HEK293 (cell line): Measurements from ENCODE around the gene PSMC2.
A peak's percentile ranks its signal among the peaks of the same experiment; 100 is the strongest.

Experiments used
- CTCF ChIA-PET: fragments of 350-600 bp; formaldehyde crosslinking; extraction: SDS; loops from one replicate; lab custom pipeline; 2021; ENCODE audit warnings: antibody characterized with exemption; lab: Yijun Ruan, JAX
- POLR2A ChIA-PET: fragments of 300-600 bp; formaldehyde crosslinking; extraction: SDS; loops from one replicate; lab custom pipeline; 2020; ENCODE audit warnings: antibody characterized with exemption, inconsistent platforms; lab: Yijun Ruan, JAX
- H3K27ac ChIP-seq: fragments of 200-500 bp; sonication (Bioruptor generic); 2 replicates; pipeline ENCODE4 v1.5.1; 2014; ENCODE audit warnings: low read depth, low read length, control low read depth, inconsistent platforms; ENCODE audit errors: extremely low read depth
- H3K36me3 ChIP-seq, 2 experiments: fragments of 200-500 bp in 1 of 2; sonication (Bioruptor generic) in 1 of 2; 1 replicate in 1 of 2; 2 replicates in 1 of 2; pipeline ENCODE4 v1.5.1; 2014 to 2017; ENCODE audit warnings: inconsistent platforms in 2 of 2, low read length in 2 of 2; ENCODE audit not compliant: control insufficient read depth in 2 of 2, insufficient read depth in 1 of 2
- H3K4me1 ChIP-seq: fragments of 200-500 bp; sonication (Bioruptor generic); 2 replicates; pipeline ENCODE4 v1.5.1; 2014; ENCODE audit warnings: mild to moderate bottlenecking, low read length, inconsistent platforms; ENCODE audit not compliant: control insufficient read depth, insufficient read depth
- H3K4me3 ChIP-seq: 2 replicates; pipeline ENCODE4 v1.5.1; 2011; ENCODE audit warnings: low read depth, mild to moderate bottlenecking, control low read depth, low read length, moderate library complexity
- H3K9me3 ChIP-seq: fragments of 200-500 bp; sonication (Bioruptor generic); 2 replicates; pipeline ENCODE4 v1.5.1; 2014; ENCODE audit warnings: low read depth, low read length, inconsistent platforms; ENCODE audit not compliant: control insufficient read depth, insufficient read depth
- GLI4 ChIP-seq: fragments of 450-650 bp; formaldehyde crosslinking; IDR thresholded peaks from 2 replicates; pipeline ENCODE4 v1.5.1; 2016; ENCODE audit warnings: missing biosample characterization, missing genetic modification characterization
- PRDM1 ChIP-seq: fragments of 450-650 bp; formaldehyde crosslinking; IDR thresholded peaks from 2 replicates; pipeline ENCODE4; 2016; ENCODE audit warnings: missing biosample characterization, missing genetic modification characterization
- SP3 ChIP-seq: fragments of 450-650 bp; formaldehyde crosslinking; IDR thresholded peaks from 2 replicates; pipeline ENCODE4 v1.5.1; 2016; ENCODE audit warnings: missing biosample characterization, missing genetic modification characterization
- ZBTB48 ChIP-seq: fragments of 450-650 bp; formaldehyde crosslinking; IDR thresholded peaks from 2 replicates; pipeline ENCODE4 v1.5.1; 2016; ENCODE audit warnings: missing biosample characterization, missing genetic modification characterization
- ZEB2 ChIP-seq: fragments of 450-650 bp; formaldehyde crosslinking; IDR thresholded peaks from 2 replicates; pipeline ENCODE4 v1.5.1; 2016; ENCODE audit warnings: missing biosample characterization, missing genetic modification characterization
- ZFHX2 ChIP-seq: fragments of 450-650 bp; formaldehyde crosslinking; conservative IDR thresholded peaks from 2 replicates; pipeline ENCODE4 v1.5.1; 2016; ENCODE audit warnings: missing biosample characterization, missing genetic modification characterization
- ZFP37 ChIP-seq: fragments of 450-650 bp; formaldehyde crosslinking; IDR thresholded peaks from 2 replicates; pipeline ENCODE4 v1.5.1; 2016; ENCODE audit warnings: missing biosample characterization, missing genetic modification characterization
- ZNF10 ChIP-seq: fragments of 450-650 bp; formaldehyde crosslinking; IDR thresholded peaks from 2 replicates; pipeline ENCODE4 v1.5.1; 2017; ENCODE audit warnings: missing biosample characterization, missing genetic modification characterization
- ZNF175 ChIP-seq: fragments of 450-650 bp; formaldehyde crosslinking; IDR thresholded peaks from 2 replicates; pipeline ENCODE4 v1.5.1; 2016; ENCODE audit warnings: missing biosample characterization, missing genetic modification characterization
- ZNF202 ChIP-seq: fragments of 450-650 bp; formaldehyde crosslinking; IDR thresholded peaks from 2 replicates; pipeline ENCODE4 v1.5.1; 2016; ENCODE audit warnings: missing biosample characterization, missing genetic modification characterization, borderline replicate concordance
- ZNF341 ChIP-seq: fragments of 450-650 bp; formaldehyde crosslinking; IDR thresholded peaks from 2 replicates; pipeline ENCODE4; 2016; ENCODE audit warnings: low read depth, missing biosample characterization, missing genetic modification characterization
- ZNF391 ChIP-seq: fragments of 450-650 bp; formaldehyde crosslinking; IDR thresholded peaks from 2 replicates; pipeline ENCODE4 v1.5.1; 2016; ENCODE audit warnings: low read depth, missing biosample characterization, missing genetic modification characterization, borderline replicate concordance
- ZNF501 ChIP-seq: fragments of 450-650 bp; formaldehyde crosslinking; IDR thresholded peaks from 2 replicates; pipeline ENCODE4 v1.5.1; 2016; ENCODE audit warnings: missing biosample characterization, missing genetic modification characterization
- ZNF529 ChIP-seq: fragments of 450-650 bp; formaldehyde crosslinking; IDR thresholded peaks from 2 replicates; pipeline ENCODE4 v1.5.1; 2017; ENCODE audit warnings: missing genetic modification characterization, missing biosample characterization; ENCODE audit not compliant: insufficient replicate concordance
- ZNF596 ChIP-seq: fragments of 450-650 bp; IDR thresholded peaks from 2 replicates; pipeline ENCODE4 v1.5.0; 2018; ENCODE audit warnings: missing biosample characterization, mild to moderate bottlenecking, missing genetic modification characterization, moderate library complexity
- ZNF610 ChIP-seq: fragments of 450-650 bp; formaldehyde crosslinking; IDR thresholded peaks from 2 replicates; pipeline ENCODE4 v1.5.1; 2016; ENCODE audit warnings: missing biosample characterization, missing genetic modification characterization, borderline replicate concordance
- ZNF626 ChIP-seq: fragments of 450-650 bp; sonication (Bioruptor Pico); formaldehyde crosslinking; IDR thresholded peaks from 2 replicates; pipeline ENCODE4 v1.5.1; 2018; ENCODE audit warnings: missing biosample characterization, missing genetic modification characterization, inconsistent platforms
- ZNF76 ChIP-seq: fragments of 450-650 bp; formaldehyde crosslinking; IDR thresholded peaks from 2 replicates; pipeline ENCODE4; 2016; ENCODE audit warnings: low read depth, missing biosample characterization, missing genetic modification characterization, borderline replicate concordance
- ZNF785 ChIP-seq: fragments of 450-650 bp; formaldehyde crosslinking; IDR thresholded peaks from 2 replicates; pipeline ENCODE4 v1.5.1; 2016; ENCODE audit warnings: missing biosample characterization, missing genetic modification characterization
- ZNF792 ChIP-seq: fragments of 450-650 bp; formaldehyde crosslinking; IDR thresholded peaks from 2 replicates; pipeline ENCODE4 v1.5.1; 2016; ENCODE audit warnings: missing biosample characterization, missing genetic modification characterization
- ZNF830 ChIP-seq: fragments of 450-650 bp; IDR thresholded peaks from 2 replicates; pipeline ENCODE4 v1.5.0; 2018; ENCODE audit warnings: missing biosample characterization, missing genetic modification characterization, low read depth, mild to moderate bottlenecking, moderate library complexity
- TF ChIP-seq, protein P1 (sequence below): fragments of 450-650 bp; formaldehyde crosslinking; IDR thresholded peaks from 2 replicates; pipeline ENCODE4 v1.5.1; 2016; ENCODE audit warnings: missing biosample characterization, missing genetic modification characterization
- TF ChIP-seq, protein P2 (sequence below): fragments of 450-650 bp; formaldehyde crosslinking; IDR thresholded peaks from 2 replicates; pipeline ENCODE4 v1.5.1; 2017; ENCODE audit warnings: missing biosample characterization, mild to moderate bottlenecking, missing genetic modification characterization, moderate library complexity
- TF ChIP-seq, protein P3 (sequence below): fragments of 450-650 bp; formaldehyde crosslinking; optimal IDR thresholded peaks from 2 replicates; pipeline ENCODE3; 2016; ENCODE audit warnings: missing biosample characterization, mild to moderate bottlenecking, missing genetic modification characterization
- TF ChIP-seq, protein P4 (sequence below): fragments of 450-650 bp; formaldehyde crosslinking; IDR thresholded peaks from 2 replicates; pipeline ENCODE4 v1.5.1; 2016; ENCODE audit warnings: missing biosample characterization, missing genetic modification characterization

The PSMC2 gene

DNA sequence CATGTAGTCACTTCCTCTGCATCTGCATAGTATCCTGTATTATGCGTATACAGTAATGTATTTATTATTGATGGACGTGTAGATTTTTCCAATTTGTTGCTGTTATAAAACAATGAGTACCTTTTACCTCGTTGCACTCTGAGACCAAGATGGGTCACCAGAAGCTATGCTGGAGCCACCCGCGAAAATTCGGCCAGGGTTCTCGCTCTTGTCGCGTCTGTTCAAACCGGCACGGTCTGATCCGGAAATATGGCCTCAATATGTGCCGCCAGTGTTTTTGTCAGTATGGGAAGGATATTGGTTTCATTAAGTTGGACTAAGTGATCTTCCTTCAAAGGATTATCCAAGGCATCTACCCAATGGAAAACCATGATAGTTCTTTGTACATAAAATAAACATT is 1.0 kb downstream of the PSMC2 start:
- Histone ChIP-seq H3K27ac (no peak overlapping the region), H3K4me1 (peaks cover 2% of the 10 kb centered on the region), H3K9me3 (no peaks in the 10 kb centered on the region), H3K4me3 (peak overlapping the region; percentile 74), H3K36me3 (peaks cover 16 to 27% of the 10 kb centered on the region in 2 experiments)
- ChIA-PET CTCF (interaction anchor here (0.7 to 1.3 kb wide), 2 partner anchors 24 to 59 kb away, joined by 3 read pairs; no protein-coding TSS in a partner anchor), POLR2A (no interaction called here)
- TF ChIP-seq ZNF626 (tag by site-specific recombination): no peak
- TF ChIP-seq ZNF785: no peak
- TF ChIP-seq ZNF596 (tag by site-specific recombination): no peak
- TF ChIP-seq, protein P1, sequence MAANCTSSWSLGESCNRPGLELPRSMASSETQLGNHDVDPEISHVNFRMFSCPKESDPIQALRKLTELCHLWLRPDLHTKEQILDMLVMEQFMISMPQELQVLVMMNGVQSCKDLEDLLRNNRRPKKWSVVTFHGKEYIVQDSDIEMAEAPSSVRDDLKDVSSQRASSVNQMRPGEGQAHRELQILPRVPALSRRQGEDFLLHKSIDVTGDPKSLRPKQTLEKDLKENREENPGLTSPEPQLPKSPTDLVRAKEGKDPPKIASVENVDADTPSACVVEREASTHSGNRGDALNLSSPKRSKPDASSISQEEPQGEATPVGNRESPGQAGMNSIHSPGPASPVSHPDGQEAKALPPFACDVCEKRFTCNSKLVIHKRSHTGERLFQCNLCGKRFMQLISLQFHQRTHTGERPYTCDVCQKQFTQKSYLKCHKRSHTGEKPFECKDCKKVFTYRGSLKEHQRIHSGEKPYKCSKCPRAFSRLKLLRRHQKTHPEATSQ: no peak
- TF ChIP-seq ZFHX2 (tag by site-specific recombination): no peak

DNA sequence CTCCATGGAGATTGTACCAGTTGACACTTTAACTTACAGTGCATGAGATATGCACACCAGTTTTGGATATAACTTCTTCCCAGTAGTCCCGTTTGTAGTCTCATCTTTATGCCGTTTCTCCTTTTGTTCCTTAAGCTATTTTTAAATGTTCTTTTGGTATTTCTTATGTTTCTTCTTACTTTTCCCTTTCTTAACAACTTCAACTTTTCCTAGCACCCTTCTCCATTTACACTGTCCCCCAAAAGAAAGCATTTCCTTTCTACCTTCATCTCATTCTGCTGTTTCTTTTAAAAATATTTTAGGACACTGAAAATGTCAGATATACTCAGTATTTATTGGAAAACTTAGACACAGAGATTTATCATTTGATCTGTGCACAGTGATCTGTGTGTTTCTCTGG is 1.5 kb downstream of the PSMC2 start:
- TF ChIP-seq, protein P2, sequence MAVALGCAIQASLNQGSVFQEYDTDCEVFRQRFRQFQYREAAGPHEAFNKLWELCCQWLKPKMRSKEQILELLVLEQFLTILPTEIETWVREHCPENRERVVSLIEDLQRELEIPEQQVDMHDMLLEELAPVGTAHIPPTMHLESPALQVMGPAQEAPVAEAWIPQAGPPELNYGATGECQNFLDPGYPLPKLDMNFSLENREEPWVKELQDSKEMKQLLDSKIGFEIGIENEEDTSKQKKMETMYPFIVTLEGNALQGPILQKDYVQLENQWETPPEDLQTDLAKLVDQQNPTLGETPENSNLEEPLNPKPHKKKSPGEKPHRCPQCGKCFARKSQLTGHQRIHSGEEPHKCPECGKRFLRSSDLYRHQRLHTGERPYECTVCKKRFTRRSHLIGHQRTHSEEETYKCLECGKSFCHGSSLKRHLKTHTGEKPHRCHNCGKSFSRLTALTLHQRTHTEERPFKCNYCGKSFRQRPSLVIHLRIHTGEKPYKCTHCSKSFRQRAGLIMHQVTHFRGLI: no peak
- peak; percentile 92 for TF ChIP-seq PRDM1
- Histone ChIP-seq H3K4me3 (peak overlapping the region; percentile 74), H3K36me3 (peaks cover 20 to 27% of the 10 kb centered on the region in 2 experiments), H3K4me1 (peaks cover 2% of the 10 kb centered on the region), H3K9me3 (no peaks in the 10 kb centered on the region), H3K27ac (no peak overlapping the region)
- ChIA-PET POLR2A (no interaction called here), CTCF (interaction anchor here (1.3 kb wide), 1 partner anchor 58 kb away, joined by 3 read pairs; no protein-coding TSS in a partner anchor)

DNA sequence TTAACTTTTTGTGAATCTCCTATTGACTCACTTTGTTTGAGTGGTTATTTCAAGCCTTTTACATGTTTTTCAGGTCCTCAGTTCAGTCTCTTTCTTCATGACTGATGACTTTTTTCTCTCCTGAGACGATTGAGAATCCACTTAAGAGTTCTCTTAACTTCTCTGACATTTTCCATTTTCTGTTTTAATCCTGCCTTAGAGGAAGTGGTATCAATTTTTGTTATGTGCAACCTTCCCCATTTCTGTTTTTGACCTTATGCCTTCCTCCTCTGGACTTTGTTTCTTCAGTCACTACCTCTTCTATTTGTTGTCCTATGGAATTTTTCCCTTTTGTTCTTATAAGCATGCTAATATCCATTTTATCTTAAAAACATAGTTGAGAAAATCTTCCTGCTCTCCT is 2.4 kb downstream of the PSMC2 start:
- ChIA-PET CTCF (no interaction called here), POLR2A (no interaction called here)
- Histone ChIP-seq H3K9me3 (no peaks in the 10 kb centered on the region), H3K27ac (no peak overlapping the region), H3K36me3 (peaks cover 28 to 32% of the 10 kb centered on the region in 2 experiments), H3K4me3 (no peak overlapping the region), H3K4me1 (peaks cover 2% of the 10 kb centered on the region)
- TF ChIP-seq ZNF341 (tag by site-specific recombination): no peak
- TF ChIP-seq, protein P3, sequence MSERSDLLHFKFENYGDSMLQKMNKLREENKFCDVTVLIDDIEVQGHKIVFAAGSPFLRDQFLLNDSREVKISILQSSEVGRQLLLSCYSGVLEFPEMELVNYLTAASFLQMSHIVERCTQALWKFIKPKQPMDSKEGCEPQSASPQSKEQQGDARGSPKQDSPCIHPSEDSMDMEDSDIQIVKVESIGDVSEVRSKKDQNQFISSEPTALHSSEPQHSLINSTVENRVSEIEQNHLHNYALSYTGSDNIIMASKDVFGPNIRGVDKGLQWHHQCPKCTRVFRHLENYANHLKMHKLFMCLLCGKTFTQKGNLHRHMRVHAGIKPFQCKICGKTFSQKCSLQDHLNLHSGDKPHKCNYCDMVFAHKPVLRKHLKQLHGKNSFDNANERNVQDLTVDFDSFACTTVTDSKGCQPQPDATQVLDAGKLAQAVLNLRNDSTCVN (tag by site-specific recombination): no peak
- no peak for TF ChIP-seq SP3 (tag by site-specific recombination)
- TF ChIP-seq ZEB2 (tag by site-specific recombination): no peak
- no peak for TF ChIP-seq ZNF610 (tag by site-specific recombination)
- no peak for TF ChIP-seq ZNF529 (tag by site-specific recombination)
- no peak for TF ChIP-seq ZNF391 (tag by site-specific recombination)
- no peak for TF ChIP-seq ZBTB48 (tag by site-specific recombination)
- no peak for TF ChIP-seq ZNF202 (tag by site-specific recombination)
- no peak for TF ChIP-seq ZFP37
- TF ChIP-seq, protein P4, sequence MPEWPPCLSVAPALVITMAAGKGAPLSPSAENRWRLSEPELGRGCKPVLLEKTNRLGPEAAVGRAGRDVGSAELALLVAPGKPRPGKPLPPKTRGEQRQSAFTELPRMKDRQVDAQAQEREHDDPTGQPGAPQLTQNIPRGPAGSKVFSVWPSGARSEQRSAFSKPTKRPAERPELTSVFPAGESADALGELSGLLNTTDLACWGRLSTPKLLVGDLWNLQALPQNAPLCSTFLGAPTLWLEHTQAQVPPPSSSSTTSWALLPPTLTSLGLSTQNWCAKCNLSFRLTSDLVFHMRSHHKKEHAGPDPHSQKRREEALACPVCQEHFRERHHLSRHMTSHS (tag by site-specific recombination): no peak
- no peak for TF ChIP-seq ZNF792 (tag by site-specific recombination)
- TF ChIP-seq ZNF501 (tag by site-specific recombination): no peak
- TF ChIP-seq PRDM1: no peak
- TF ChIP-seq ZNF830 (tag by site-specific recombination): no peak
- TF ChIP-seq ZNF76 (tag by site-specific recombination): no peak
- no peak for TF ChIP-seq ZNF175 (tag by site-specific recombination)
- TF ChIP-seq GLI4 (tag by site-specific recombination): no peak
- no peak for TF ChIP-seq ZNF10 (tag by site-specific recombination)
